ENCODE results near the gene HAAO. TPM values are rescaled to one million over a fixed set of nuclear protein-coding genes. Genes with fewer than 3 reads are reported as not detected.
A peak's percentile ranks its signal among the peaks of the same experiment; 100 is the strongest.

HAAO gene
- total and polyA plus RNA-seq, 2 of the 13 experiments (the other 11 are each of a cell fraction or from before 2014, with no cell fraction given), result 36.1 to 42.7 TPM

GRCh38 chr2:42784204-42784880 lies 8.0 kb downstream of the HAAO start (continued):
- TF ChIP-seq ZNF275 (CRISPR knock-in tag; IDR thresholded peaks at IDR 0.05; ENCODE audit: borderline replicate concordance), result no peak
- TF ChIP-seq ZNF362 (CRISPR knock-in tag; IDR thresholded peaks at IDR 0.05; ENCODE audit: borderline replicate concordance), result no peak
- 0 out of 2 replicates have a peak, but pooled peaks have one; percentile 29 for TF ChIP-seq ZMYM3 (CRISPR knock-in tag; IDR thresholded peaks at IDR 0.05)
- TF ChIP-seq ZNF839 (CRISPR knock-in tag; IDR thresholded peaks at IDR 0.05; ENCODE audit: borderline replicate concordance), result no peak
- no peak for TF ChIP-seq ZNF354B (CRISPR knock-in tag; IDR thresholded peaks at IDR 0.05)
- no peak for TF ChIP-seq ZNF720 (CRISPR knock-in tag; IDR thresholded peaks at IDR 0.05)
- TF ChIP-seq ZNF281 (CRISPR knock-in tag; IDR thresholded peaks at IDR 0.05; ENCODE audit: borderline replicate concordance), result 0 out of 2 replicates have a peak, but pooled peaks have one; percentile 51
- no peak for TF ChIP-seq NAIF1 (CRISPR knock-in tag; IDR thresholded peaks at IDR 0.05; ENCODE audit: borderline replicate concordance)
- no peak for TF ChIP-seq REXO4 (CRISPR knock-in tag; IDR thresholded peaks at IDR 0.05; ENCODE audit: borderline replicate concordance)
- TF ChIP-seq AKNA (CRISPR knock-in tag; IDR thresholded peaks at IDR 0.05; ENCODE audit: borderline replicate concordance), result no peak
- no peak for TF ChIP-seq ZBTB44 (CRISPR knock-in tag; IDR thresholded peaks at IDR 0.05)
- no peak for TF ChIP-seq NR2F6 (IDR thresholded peaks at IDR 0.05)
- 0 out of 2 replicates have a peak, but pooled peaks have one; percentile 48 for TF ChIP-seq NR2F6 (CRISPR knock-in tag; IDR thresholded peaks at IDR 0.05)
- no peak for TF ChIP-seq ZBTB14 (CRISPR knock-in tag; IDR thresholded peaks at IDR 0.05)
